Activated naive CD4-positive, alpha-beta T cell treated with anti-CD3 and anti-CD28 coated beads, Interleukin-2, amount 50 U/mL, for 24 hours (primary cell): Measurements from ENCODE around the gene SLC9A7.

Experiments used
- H3K27ac Mint-ChIP-seq: one replicate; pipeline ENCODE4 v1.8.0; 2021; ENCODE audit warnings: mild to moderate bottlenecking, mixed read lengths
- H3K27me3 Mint-ChIP-seq: one replicate; pipeline ENCODE4 v1.8.0; 2021; ENCODE audit warnings: mixed read lengths
- H3K36me3 Mint-ChIP-seq: one replicate; pipeline ENCODE4 v1.8.0; 2021; ENCODE audit warnings: mixed read lengths
- H3K4me1 Mint-ChIP-seq: one replicate; pipeline ENCODE4 v1.8.0; 2021; ENCODE audit warnings: mixed read lengths
- H3K4me3 Mint-ChIP-seq: one replicate; pipeline ENCODE4 v1.8.0; 2021; ENCODE audit warnings: mild to moderate bottlenecking, mixed read lengths
- H3K9me3 Mint-ChIP-seq: one replicate; pipeline ENCODE4 v1.8.0; 2021; ENCODE audit warnings: mixed read lengths

The SLC9A7 gene

GRCh38 chrX:46759645-46759974 is 692 bp upstream of the SLC9A7 start:
- Mint-ChIP-seq H3K27me3 (peaks cover 2% of the 10 kb centered on the region), H3K4me3 (peak overlapping the region; percentile 82), H3K9me3 (no peaks in the 10 kb centered on the region), H3K4me1 (peaks cover 11% of the 10 kb centered on the region), H3K36me3 (no peaks in the 10 kb centered on the region), H3K27ac (peak overlapping the region; percentile 67)

GRCh38 chrX:46758163-46758955 is 559 bp downstream of the SLC9A7 start:
- peak overlapping the region; percentile 92 for H3K4me3 Mint-ChIP-seq
- H3K27ac Mint-ChIP-seq = peak overlapping the region; percentile 77
- H3K4me1 Mint-ChIP-seq = peaks cover 13% of the 10 kb centered on the region
- no peaks in the 10 kb centered on the region for H3K27me3 Mint-ChIP-seq
- H3K36me3 Mint-ChIP-seq = no peaks in the 10 kb centered on the region
- H3K9me3 Mint-ChIP-seq = no peaks in the 10 kb centered on the region

GRCh38 chrX:46757593-46757992 is 1.3 kb downstream of the SLC9A7 start:
- Mint-ChIP-seq H3K36me3 (no peaks in the 10 kb centered on the region), H3K27me3 (no peaks in the 10 kb centered on the region), H3K4me1 (peaks cover 13% of the 10 kb centered on the region), H3K9me3 (no peaks in the 10 kb centered on the region), H3K4me3 (peak overlapping the region; percentile 92), H3K27ac (no peak overlapping the region)

GRCh38 chrX:46757052-46757451 is 1.9 kb downstream of the SLC9A7 start:
- Mint-ChIP-seq H3K27me3 (no peaks in the 10 kb centered on the region), H3K9me3 (no peaks in the 10 kb centered on the region), H3K4me1 (peaks cover 13% of the 10 kb centered on the region), H3K36me3 (no peaks in the 10 kb centered on the region), H3K27ac (no peak overlapping the region), H3K4me3 (peak overlapping the region; percentile 92)

GRCh38 chrX:46755671-46756070 is 3.2 kb downstream of the SLC9A7 start:
- no peaks in the 10 kb centered on the region for H3K36me3 Mint-ChIP-seq
- no peaks in the 10 kb centered on the region for H3K9me3 Mint-ChIP-seq
- no peak overlapping the region for H3K4me3 Mint-ChIP-seq
- H3K4me1 Mint-ChIP-seq = peaks cover 13% of the 10 kb centered on the region
- no peak overlapping the region for H3K27ac Mint-ChIP-seq
- H3K27me3 Mint-ChIP-seq = no peaks in the 10 kb centered on the region

- H3K36me3 Mint-ChIP-seq = no peaks in the 10 kb centered on the region
- peaks cover 13% of the 10 kb centered on the region for H3K4me1 Mint-ChIP-seq
- no peaks in the 10 kb centered on the region for H3K27me3 Mint-ChIP-seq
- no peaks in the 10 kb centered on the region for H3K9me3 Mint-ChIP-seq
- H3K27ac Mint-ChIP-seq = no peak overlapping the region
- H3K4me3 Mint-ChIP-seq = no peak overlapping the region
Observed at GRCh38 chrX:46754586-46755061, 4.3 kb downstream of the SLC9A7 start.

- Mint-ChIP-seq H3K27ac (no peak overlapping the region), H3K9me3 (no peaks in the 10 kb centered on the region), H3K4me3 (no peak overlapping the region), H3K36me3 (no peaks in the 10 kb centered on the region), H3K4me1 (peaks cover 13% of the 10 kb centered on the region), H3K27me3 (no peaks in the 10 kb centered on the region)
Observed at GRCh38 chrX:46754036-46754435, 4.9 kb downstream of the SLC9A7 start.

- Mint-ChIP-seq H3K4me3 (no peak overlapping the region), H3K27me3 (no peaks in the 10 kb centered on the region), H3K4me1 (peaks cover 8% of the 10 kb centered on the region), H3K9me3 (peaks cover 4% of the 10 kb centered on the region), H3K36me3 (peaks cover 2% of the 10 kb centered on the region), H3K27ac (no peak overlapping the region)
Observed at GRCh38 chrX:46750889-46751288, 8.0 kb downstream of the SLC9A7 start.

- H3K4me1 Mint-ChIP-seq = no peaks in the 10 kb centered on the region
- H3K9me3 Mint-ChIP-seq = peaks cover 4% of the 10 kb centered on the region
- H3K27ac Mint-ChIP-seq = no peak overlapping the region
- H3K27me3 Mint-ChIP-seq = no peaks in the 10 kb centered on the region
- no peak overlapping the region for H3K4me3 Mint-ChIP-seq
- peaks cover 2% of the 10 kb centered on the region for H3K36me3 Mint-ChIP-seq
Observed at GRCh38 chrX:46744009-46744408, 14.9 kb downstream of the SLC9A7 start.

- Mint-ChIP-seq H3K36me3 (peaks cover 2% of the 10 kb centered on the region), H3K9me3 (peaks cover 4% of the 10 kb centered on the region), H3K27me3 (no peaks in the 10 kb centered on the region), H3K27ac (no peak overlapping the region), H3K4me1 (no peaks in the 10 kb centered on the region), H3K4me3 (no peak overlapping the region)
Observed at GRCh38 chrX:46743046-46743445, 15.9 kb downstream of the SLC9A7 start.

- Mint-ChIP-seq H3K4me3 (no peak overlapping the region), H3K9me3 (no peaks in the 10 kb centered on the region), H3K36me3 (peaks cover 8% of the 10 kb centered on the region), H3K4me1 (no peaks in the 10 kb centered on the region), H3K27ac (no peak overlapping the region), H3K27me3 (no peaks in the 10 kb centered on the region)
Observed at GRCh38 chrX:46739736-46740135, 19.2 kb downstream of the SLC9A7 start.

- Mint-ChIP-seq H3K4me1 (peaks cover 10% of the 10 kb centered on the region), H3K4me3 (no peak overlapping the region), H3K27ac (no peak overlapping the region), H3K36me3 (peaks cover 10% of the 10 kb centered on the region), H3K27me3 (no peaks in the 10 kb centered on the region), H3K9me3 (no peaks in the 10 kb centered on the region)
Observed at GRCh38 chrX:46737462-46737861, 21.5 kb downstream of the SLC9A7 start.

- Mint-ChIP-seq H3K27me3 (no peaks in the 10 kb centered on the region), H3K4me1 (peaks cover 10% of the 10 kb centered on the region), H3K36me3 (peaks cover 10% of the 10 kb centered on the region), H3K4me3 (no peak overlapping the region), H3K27ac (no peak overlapping the region), H3K9me3 (no peaks in the 10 kb centered on the region)
Observed at GRCh38 chrX:46737041-46737440, 21.9 kb downstream of the SLC9A7 start.

- no peak overlapping the region for H3K4me3 Mint-ChIP-seq
- no peaks in the 10 kb centered on the region for H3K9me3 Mint-ChIP-seq
- no peaks in the 10 kb centered on the region for H3K27me3 Mint-ChIP-seq
- H3K36me3 Mint-ChIP-seq = peaks cover 10% of the 10 kb centered on the region
- no peak overlapping the region for H3K27ac Mint-ChIP-seq
- H3K4me1 Mint-ChIP-seq = peaks cover 10% of the 10 kb centered on the region
Observed at GRCh38 chrX:46735622-46736021, 23.3 kb downstream of the SLC9A7 start.

- Mint-ChIP-seq H3K27me3 (no peaks in the 10 kb centered on the region), H3K4me1 (peaks cover 10% of the 10 kb centered on the region), H3K4me3 (no peak overlapping the region), H3K9me3 (no peaks in the 10 kb centered on the region), H3K36me3 (peaks cover 10% of the 10 kb centered on the region), H3K27ac (peak overlapping the region; percentile 81)
Observed at GRCh38 chrX:46733226-46733625, 25.7 kb downstream of the SLC9A7 start.

GRCh38 chrX:46730765-46731164 is 28.2 kb downstream of the SLC9A7 start:
- no peaks in the 10 kb centered on the region for H3K27me3 Mint-ChIP-seq
- H3K9me3 Mint-ChIP-seq = no peaks in the 10 kb centered on the region
- H3K36me3 Mint-ChIP-seq = peaks cover 1% of the 10 kb centered on the region

GRCh38 chrX:46727441-46727840 is 31.5 kb downstream of the SLC9A7 start:
- Mint-ChIP-seq H3K27me3 (no peaks in the 10 kb centered on the region), H3K27ac (no peak overlapping the region), H3K4me3 (no peak overlapping the region), H3K4me1 (no peaks in the 10 kb centered on the region), H3K36me3 (no peaks in the 10 kb centered on the region), H3K9me3 (no peaks in the 10 kb centered on the region)

More at GRCh38 chrX:46730765-46731164, 28.2 kb downstream of the SLC9A7 start:
- Mint-ChIP-seq H3K4me3 (no peak overlapping the region), H3K27ac (no peak overlapping the region), H3K4me1 (peaks cover 10% of the 10 kb centered on the region)
